ENCODE results near the gene ELOVL6. TPM values are rescaled to one million over a fixed set of nuclear protein-coding genes. Genes with fewer than 3 reads are reported as not detected.

ELOVL6 gene
- total RNA-seq, 2 donors from 2014 or later = 43.5 to 44.8 TPM

GRCh38 chr4:110175634-110176033 is 22.8 kb downstream of the ELOVL6 start:
- DNase-seq = no peak
- Histone ChIP-seq H3K4me1 (ENCODE audit: control insufficient read depth, insufficient read depth, low read length) (peaks cover 6% of the 10 kb centered on the region), H3K27ac (ENCODE audit: low read depth, low read length) (no peak overlapping the region), H3K9me3 (ENCODE audit: control insufficient read depth, low read length) (no peaks in the 10 kb centered on the region), H3K4me3 (ENCODE audit: low read length) (no peak overlapping the region), H3K27me3 (ENCODE audit: control insufficient read depth, insufficient read depth, low read length, poor library complexity, severe bottlenecking) (no peaks in the 10 kb centered on the region), H3K9ac (ENCODE audit: extremely low read depth, low read length, poor library complexity, severe bottlenecking) (no peak overlapping the region), H3K36me3 (ENCODE audit: control insufficient read depth, insufficient read depth, low read length) (peaks cover 26% of the 10 kb centered on the region)
- Mint-ChIP-seq H3K27ac (no peak overlapping the region), H3K36me3 (ENCODE audit: low read depth) (peaks cover 42% of the 10 kb centered on the region), H3K27me3 (ENCODE audit: insufficient read depth) (no peaks in the 10 kb centered on the region), H3K4me1 (peaks cover 13% of the 10 kb centered on the region), H3K9me3 (peaks cover 2% of the 10 kb centered on the region), H3K4me3 (no peak overlapping the region)
- no peak for TF ChIP-seq CTCF (conservative IDR thresholded peaks at IDR 0.05)

- Mint-ChIP-seq H3K27ac (no peak overlapping the region), H3K4me1 (peaks cover 9% of the 10 kb centered on the region), H3K9me3 (peaks cover 2% of the 10 kb centered on the region), H3K4me3 (no peak overlapping the region), H3K36me3 (ENCODE audit: low read depth) (peaks cover 36% of the 10 kb centered on the region), H3K27me3 (ENCODE audit: insufficient read depth) (no peaks in the 10 kb centered on the region)
- Histone ChIP-seq H3K9ac (ENCODE audit: extremely low read depth, low read length, poor library complexity, severe bottlenecking) (no peak overlapping the region), H3K9me3 (ENCODE audit: control insufficient read depth, low read length) (no peaks in the 10 kb centered on the region), H3K4me1 (ENCODE audit: control insufficient read depth, insufficient read depth, low read length) (peaks cover 3% of the 10 kb centered on the region), H3K27ac (ENCODE audit: low read depth, low read length) (no peak overlapping the region), H3K4me3 (ENCODE audit: low read length) (no peak overlapping the region), H3K36me3 (ENCODE audit: control insufficient read depth, insufficient read depth, low read length) (peaks cover 25% of the 10 kb centered on the region), H3K27me3 (ENCODE audit: control insufficient read depth, insufficient read depth, low read length, poor library complexity, severe bottlenecking) (no peaks in the 10 kb centered on the region)
- TF ChIP-seq CTCF (conservative IDR thresholded peaks at IDR 0.05) = no peak
- no peak for DNase-seq
- 90 to 95% methylated on average over 1 of the region's 1 CpG for whole genome bisulfite sequencing, 2 experiments (ENCODE audit: insufficient coverage in 1 of 2, insufficient read length in 1 of 2)
Observed at GRCh38 chr4:110172972-110173371, 25.4 kb downstream of the ELOVL6 start.

GRCh38 chr4:110171971-110172370 is 26.4 kb downstream of the ELOVL6 start:
- Histone ChIP-seq H3K9ac (ENCODE audit: extremely low read depth, low read length, poor library complexity, severe bottlenecking) (no peak overlapping the region), H3K27ac (ENCODE audit: low read depth, low read length) (no peak overlapping the region), H3K36me3 (ENCODE audit: control insufficient read depth, insufficient read depth, low read length) (peaks cover 17% of the 10 kb centered on the region), H3K4me3 (ENCODE audit: low read length) (no peak overlapping the region), H3K4me1 (ENCODE audit: control insufficient read depth, insufficient read depth, low read length) (peaks cover 3% of the 10 kb centered on the region), H3K9me3 (ENCODE audit: control insufficient read depth, low read length) (no peaks in the 10 kb centered on the region), H3K27me3 (ENCODE audit: control insufficient read depth, insufficient read depth, low read length, poor library complexity, severe bottlenecking) (no peaks in the 10 kb centered on the region)
- no peak overlapping the region for H3K4me3 Mint-ChIP-seq
- no peaks in the 10 kb centered on the region for H3K9me3 Mint-ChIP-seq
- H3K36me3 Mint-ChIP-seq (ENCODE audit: low read depth) = peaks cover 28% of the 10 kb centered on the region
- no peak for DNase-seq
- no peak overlapping the region for H3K27ac Mint-ChIP-seq
- H3K4me1 Mint-ChIP-seq = peaks cover 9% of the 10 kb centered on the region
- no peak for TF ChIP-seq CTCF (conservative IDR thresholded peaks at IDR 0.05)
- no peaks in the 10 kb centered on the region for H3K27me3 Mint-ChIP-seq (ENCODE audit: insufficient read depth)
- 100% methylated on average over 1 of the region's 1 CpG; no CpG with 5 or more reads in 1 of the 2 experiments for WGBS, 2 experiments (ENCODE audit: insufficient coverage in 1 of 2, insufficient read length in 1 of 2)
